IPS DF 4.7 (cell line): ENCODE results near the gene COL21A1.
"Not testable (repeated sequence)": the region's sequence is repeated elsewhere in the genome, so short reads cannot be mapped to it uniquely, and the experiment has no call there.

ENCODE experiments used
- DNase-seq: peaks from one replicate; pipeline ENCODE4 v3.0.0-alpha.2; 2013; ENCODE audit warnings: low spot score; ENCODE audit errors: extremely low read depth

The COL21A1 gene

DNA sequence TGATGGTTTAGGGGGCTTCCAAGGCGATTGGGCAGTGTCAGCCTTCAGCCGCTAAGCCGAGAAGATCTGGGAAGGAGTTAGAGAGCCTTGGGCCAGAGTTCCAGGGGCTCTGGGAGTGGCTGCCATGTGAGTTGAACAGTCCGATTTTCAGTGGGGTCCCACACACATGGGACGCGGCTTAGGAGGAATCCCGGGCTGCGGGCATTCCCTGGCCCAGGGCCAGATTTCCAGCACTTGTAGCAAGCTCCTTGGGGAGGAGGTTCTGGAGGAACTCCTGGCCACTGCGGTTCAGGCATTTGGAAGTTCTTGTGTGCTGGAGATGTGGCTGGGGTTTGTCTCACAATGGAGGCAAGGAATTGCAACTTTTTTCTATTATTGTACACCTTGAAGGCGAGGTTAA is 233.3 kb downstream of the COL21A1 start:
- not testable (repeated sequence) for DNase-seq

DNA sequence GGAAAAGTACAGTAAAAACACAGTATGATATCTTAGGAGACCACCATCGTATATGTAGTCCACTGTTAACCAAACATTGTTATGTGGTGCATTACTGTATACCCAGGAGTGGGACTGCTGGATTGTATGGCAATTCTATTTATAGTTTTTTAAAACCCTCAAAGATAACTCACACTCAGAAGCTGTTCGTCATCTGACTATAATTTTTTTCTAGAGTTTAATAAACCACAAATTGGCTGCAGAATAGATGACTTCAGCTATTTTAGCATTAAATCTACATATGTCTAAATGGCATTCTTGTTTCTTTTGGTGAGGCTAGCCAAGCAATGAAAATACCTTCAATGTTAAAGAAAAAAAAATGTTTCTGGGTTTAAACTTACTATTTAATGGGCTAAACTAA is 237.7 kb downstream of the COL21A1 start:
- no peak for DNase-seq
